SU-DHL-6 (cell line): ENCODE measurements around the gene RAB26.

Source experiments
- H2AFZ ChIP-seq: fragments of 200-600 bp; sonication (generic); 2 replicates; pipeline ENCODE4 v1.6.1; 2014; ENCODE audit warnings: low read depth, mild to moderate bottlenecking, moderate library complexity, mixed read lengths, antibody characterized with exemption, low read length; ENCODE audit not compliant: severe bottlenecking
- H3F3A ChIP-seq: fragments of 200-600 bp; shearing (Covaris generic); 2 replicates; pipeline ENCODE4 v1.6.0; 2016; ENCODE audit warnings: antibody characterized with exemption, mild to moderate bottlenecking; ENCODE audit not compliant: insufficient read depth
- H3K27ac ChIP-seq: fragments of 200-600 bp; sonication (generic); 2 replicates; pipeline ENCODE4 v1.5.1; 2016; ENCODE audit warnings: low read depth, mild to moderate bottlenecking, low read length, moderate library complexity, mixed read lengths
- H3K27me3 ChIP-seq: fragments of 200-600 bp; sonication (generic), shearing (Covaris generic); 2 replicates; pipeline ENCODE4 v1.6.0; 2014; ENCODE audit warnings: mild to moderate bottlenecking, low read length
- H3K36me3 ChIP-seq: fragments of 200-600 bp; sonication (generic); 2 replicates; pipeline ENCODE4 v1.6.1; 2014; ENCODE audit warnings: mild to moderate bottlenecking, low read length, mixed read lengths
- H3K4me2 ChIP-seq: fragments of 300-600, 200-600 bp; shearing (Covaris generic), sonication (generic); 2 replicates; pipeline ENCODE4 v1.6.0; 2014; ENCODE audit warnings: low read length, low read depth, mild to moderate bottlenecking; ENCODE audit not compliant: poor library complexity, severe bottlenecking
- H3K4me3 ChIP-seq: fragments of 200-600 bp; sonication (generic); 2 replicates; pipeline ENCODE4 v1.5.1; 2014; ENCODE audit warnings: antibody characterized with exemption, low read length, mild to moderate bottlenecking, mixed read lengths; ENCODE audit not compliant: insufficient read depth, poor library complexity, severe bottlenecking
- H3K79me2 ChIP-seq: fragments of 200-600 bp; sonication (generic); 2 replicates; pipeline ENCODE4 v1.6.1; 2014; ENCODE audit warnings: mild to moderate bottlenecking, low read length, moderate library complexity; ENCODE audit not compliant: insufficient read depth
- H3K9ac ChIP-seq: fragments of 200-600 bp; sonication (generic); 2 replicates; pipeline ENCODE4 v1.7.0; 2014; ENCODE audit warnings: mild to moderate bottlenecking, low read length
- H3K9me2 ChIP-seq: fragments of 200-600 bp; sonication (generic); replicated peaks from 2 replicates; pipeline ENCODE4 v1.6.1; 2014; ENCODE audit warnings: low read length; ENCODE audit not compliant: insufficient read depth
- H3K9me3 ChIP-seq: fragments of 200-600 bp; sonication (generic); 2 replicates; pipeline ENCODE4 v1.6.1; 2014; ENCODE audit warnings: low read length, mixed read lengths; ENCODE audit not compliant: insufficient read depth
- H4K20me1 ChIP-seq: fragments of 200-600 bp; sonication (generic); 2 replicates; pipeline ENCODE4 v1.6.1; 2014; ENCODE audit warnings: low read depth, mild to moderate bottlenecking, antibody characterized with exemption, low read length, moderate library complexity, mixed read lengths
- CTCF ChIP-seq: fragments of 200-600 bp; sonication (generic); IDR thresholded peaks from one replicate; pipeline ENCODE4 v1.5.1; 2017; ENCODE audit warnings: antibody characterized with exemption, mild to moderate bottlenecking, low read length, moderate library complexity; ENCODE audit not compliant: insufficient read depth, poor library complexity, severe bottlenecking
- EZH2phosphoT487 ChIP-seq: fragments of 200-600 bp; sonication (generic), shearing (Covaris generic); conservative IDR thresholded peaks from 2 replicates; pipeline ENCODE4 v1.6.1; 2018; ENCODE audit warnings: mild to moderate bottlenecking, antibody characterized with exemption, low read length, moderate library complexity, mixed read lengths

RAB26 gene

GRCh38 chr16:2161911-2162310 lies 13.5 kb downstream of the RAB26 start:
- Histone ChIP-seq H3K4me2 (no peak overlapping the region), H3K4me3 (no peak overlapping the region), H4K20me1 (no peaks in the 10 kb centered on the region)

DNA sequence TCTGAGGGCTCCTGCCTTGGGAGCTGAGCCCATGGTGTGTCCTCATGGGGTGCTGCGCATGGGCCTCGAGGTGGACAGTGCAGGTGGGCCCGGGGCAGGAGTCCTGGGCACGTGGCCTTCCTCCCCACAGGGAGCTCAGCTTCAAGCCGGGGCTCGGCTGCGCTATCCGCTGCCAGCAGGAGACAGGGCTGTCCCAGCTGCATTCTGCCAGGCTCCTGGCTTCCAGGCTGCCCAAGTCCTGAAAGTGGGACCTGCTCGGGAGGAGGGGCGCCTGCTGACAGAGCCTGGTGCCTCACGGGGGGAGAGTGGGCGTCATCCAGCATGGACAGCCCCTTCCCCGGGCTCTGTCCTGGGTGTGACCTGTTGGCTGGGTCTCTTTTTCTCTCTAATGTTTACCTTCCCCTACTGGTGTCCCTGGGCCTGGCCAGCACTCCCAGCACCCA lies 14.3 kb downstream of the RAB26 start:
- no peaks in the 10 kb centered on the region for H3K36me3 ChIP-seq
- no peaks in the 10 kb centered on the region for H3K27me3 ChIP-seq
- H3K27ac ChIP-seq = no peak overlapping the region
- H4K20me1 ChIP-seq = no peaks in the 10 kb centered on the region
- no peak overlapping the region for H2AFZ ChIP-seq
- H3F3A ChIP-seq = no peaks in the 10 kb centered on the region
- no peak overlapping the region for H3K4me3 ChIP-seq
- no peak overlapping the region for H3K4me2 ChIP-seq
- H3K79me2 ChIP-seq = peaks cover 65% of the 10 kb centered on the region
- no peak overlapping the region for H3K9ac ChIP-seq
- TF ChIP-seq EZH2phosphoT487 = no peak
- no peak for TF ChIP-seq CTCF
- no peaks in the 10 kb centered on the region for H3K9me3 ChIP-seq
- H3K9me2 ChIP-seq = no peaks in the 10 kb centered on the region

More at GRCh38 chr16:2161911-2162310, 13.5 kb downstream of the RAB26 start:
- Histone ChIP-seq H3K9me3 (no peaks in the 10 kb centered on the region), H3K79me2 (peaks cover 73% of the 10 kb centered on the region), H3K9me2 (no peaks in the 10 kb centered on the region), H3K27me3 (no peaks in the 10 kb centered on the region), H2AFZ (no peak overlapping the region), H3K36me3 (no peaks in the 10 kb centered on the region), H3K27ac (no peak overlapping the region), H3K9ac (no peak overlapping the region), H3F3A (no peaks in the 10 kb centered on the region)
- no peak for TF ChIP-seq EZH2phosphoT487
- no peak for TF ChIP-seq CTCF

GRCh38 chr16:2163211-2163881 lies 14.9 kb downstream of the RAB26 start:
- H3F3A ChIP-seq = no peaks in the 10 kb centered on the region
- H3K79me2 ChIP-seq = peaks cover 58% of the 10 kb centered on the region
- no peaks in the 10 kb centered on the region for H3K27me3 ChIP-seq
- H3K36me3 ChIP-seq = no peaks in the 10 kb centered on the region
- H3K9me2 ChIP-seq = no peaks in the 10 kb centered on the region
- TF ChIP-seq CTCF = no peak
- no peak for TF ChIP-seq EZH2phosphoT487
- H3K27ac ChIP-seq = no peak overlapping the region
- H4K20me1 ChIP-seq = no peaks in the 10 kb centered on the region
- H3K9me3 ChIP-seq = no peaks in the 10 kb centered on the region
- H3K4me2 ChIP-seq = no peak overlapping the region
- H3K9ac ChIP-seq = no peak overlapping the region
- H2AFZ ChIP-seq = no peak overlapping the region
- H3K4me3 ChIP-seq = no peak overlapping the region
